Activated T-cell treated with anti-CD3 and anti-CD28 coated beads, Interleukin-2, amount 50 U/mL, for 48 hours (primary cell): Measurements from ENCODE around the gene GDPD4.

Source experiments
- DNase-seq, 2 experiments: peaks; one replicate each; pipeline ENCODE4 v3.0.0-alpha.2; 2020

The GDPD4 gene

DNA sequence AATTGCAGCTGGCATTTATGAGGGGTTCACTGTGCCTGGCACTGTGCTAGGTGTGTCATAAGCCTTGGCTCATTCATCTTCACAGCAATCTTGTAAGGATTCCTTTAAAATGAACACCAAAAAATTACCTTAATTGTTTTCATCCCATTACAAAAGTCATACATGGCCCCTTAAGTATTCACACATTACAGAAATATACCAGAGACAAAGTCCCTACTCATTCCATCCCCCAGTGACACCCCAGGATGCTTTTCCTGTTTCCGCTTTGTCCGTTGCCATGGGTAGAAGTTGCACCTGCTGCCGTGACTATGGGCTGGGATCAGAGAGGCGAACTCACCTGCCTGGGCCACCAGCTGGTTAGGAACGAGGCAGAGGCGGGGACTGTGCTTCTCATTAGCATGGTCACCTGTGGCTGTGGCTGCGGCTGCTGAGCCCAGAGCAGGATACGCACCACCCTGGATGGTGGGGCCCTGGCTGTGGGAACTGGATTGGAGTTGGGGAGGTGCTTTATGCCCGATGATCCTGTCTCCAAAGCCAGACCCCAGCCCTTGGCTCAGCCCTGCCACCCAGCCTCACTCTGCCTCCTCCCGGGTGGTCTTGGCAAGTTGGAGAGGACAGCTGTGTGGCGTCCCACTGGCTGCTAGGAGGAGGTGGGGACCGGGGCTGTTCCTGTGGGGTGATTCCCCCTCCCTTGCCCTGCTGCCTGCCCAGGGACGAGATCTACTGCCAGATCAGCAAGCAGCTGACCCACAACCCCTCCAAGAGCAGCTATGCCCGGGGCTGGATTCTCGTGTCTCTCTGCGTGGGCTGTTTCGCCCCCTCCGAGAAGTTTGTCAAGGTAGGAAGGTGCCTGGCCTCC is 112.6 kb downstream of the GDPD4 start:
- no peak for DNase-seq

DNA sequence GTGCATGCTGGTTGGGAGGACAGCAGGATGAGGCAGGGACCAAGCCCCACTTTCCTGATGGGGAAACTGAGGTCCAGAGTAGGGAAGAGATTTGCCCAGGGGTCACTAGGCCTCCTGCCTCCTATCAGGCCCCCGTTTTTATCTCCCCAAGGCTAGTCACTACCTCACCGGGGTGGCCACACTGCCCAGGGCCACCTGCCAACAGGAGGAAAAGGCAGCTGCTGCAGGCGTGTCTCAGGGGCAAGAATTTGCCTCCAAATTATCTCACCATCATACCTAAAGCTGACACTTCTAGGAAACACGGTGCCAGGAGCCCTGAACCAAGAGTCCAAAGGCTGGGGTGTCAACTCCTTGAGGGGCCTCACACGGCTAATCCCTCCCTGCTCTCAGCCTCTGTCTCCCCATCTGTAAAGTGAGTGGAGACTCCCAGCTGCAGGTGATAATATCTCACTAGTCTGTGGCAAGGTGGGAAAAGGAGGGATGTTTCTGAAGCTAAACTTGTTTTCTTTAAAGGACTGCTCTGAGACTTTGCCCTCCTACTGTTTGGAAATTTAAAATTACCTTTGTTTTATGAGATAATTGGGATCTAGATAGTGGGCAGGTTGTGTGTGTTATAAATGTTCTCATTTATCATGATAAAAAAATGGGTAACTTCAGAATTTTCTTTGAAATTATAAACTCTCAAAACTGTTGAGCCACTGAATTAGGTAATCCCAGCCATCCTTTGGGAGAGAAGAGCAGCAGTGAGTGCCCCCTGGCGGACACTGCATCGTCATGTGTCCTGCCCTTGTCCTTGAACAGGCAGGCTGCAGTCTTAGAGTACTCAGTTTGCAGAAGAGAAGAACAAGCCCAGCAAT is 113.5 kb downstream of the GDPD4 start:
- peak; percentile 82 to 83 for DNase-seq

GRCh38 chr11:77187111-77187750 is 114.3 kb downstream of the GDPD4 start:
- DNase-seq: no peak

GRCh38 chr11:77186302-77186701 is 115.2 kb downstream of the GDPD4 start:
- DNase-seq: no peak

GRCh38 chr11:77184136-77184860 is 117.2 kb downstream of the GDPD4 start:
- DNase-seq: no peak

- no peak for DNase-seq
These were observed 118.0 kb downstream of the GDPD4 start for GRCh38 chr11:77183431-77183984.

DNA sequence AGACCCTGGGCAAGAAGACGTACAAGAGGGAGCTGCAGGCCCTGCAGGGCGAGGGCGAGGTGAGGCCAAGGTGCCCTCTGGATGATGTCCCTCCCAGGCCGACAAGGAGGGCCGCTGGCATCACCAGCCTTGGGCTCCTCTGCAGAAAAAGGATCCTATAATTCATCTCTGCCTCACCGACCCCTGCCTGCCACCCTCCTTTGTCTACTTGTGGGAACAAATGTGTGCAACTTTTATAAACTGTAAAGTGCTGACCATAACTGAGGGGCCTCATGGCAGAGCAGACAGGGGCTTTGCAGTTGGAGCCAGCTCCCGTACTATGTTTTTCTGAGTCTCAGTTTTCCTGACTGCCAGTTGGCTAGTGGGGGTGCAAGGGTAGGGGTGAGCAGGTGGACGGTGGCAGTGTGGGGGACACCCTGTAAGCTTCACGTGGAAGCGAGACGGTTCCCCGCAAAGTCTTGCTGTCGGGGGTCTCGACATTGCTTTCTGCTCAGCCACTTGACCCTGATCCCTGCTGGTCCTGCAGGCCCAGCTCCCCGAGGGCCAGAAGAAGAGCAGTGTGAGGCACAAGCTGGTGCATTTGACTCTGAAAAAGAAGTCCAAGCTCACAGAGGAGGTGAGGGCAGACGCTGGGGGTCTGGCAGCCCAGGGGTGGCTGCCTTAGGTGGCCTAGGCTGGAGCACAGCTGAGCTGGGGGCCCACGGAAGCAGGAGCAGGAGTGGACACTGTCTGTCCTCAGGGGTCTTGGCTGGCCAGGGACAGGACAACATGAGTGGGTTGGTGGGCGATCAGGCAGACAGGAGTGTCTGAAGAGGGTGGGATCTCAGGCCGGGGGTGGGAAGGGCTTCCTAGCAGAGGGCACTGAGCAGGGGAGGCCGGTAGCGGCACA is 118.7 kb downstream of the GDPD4 start:
- DNase-seq: no peak

DNA sequence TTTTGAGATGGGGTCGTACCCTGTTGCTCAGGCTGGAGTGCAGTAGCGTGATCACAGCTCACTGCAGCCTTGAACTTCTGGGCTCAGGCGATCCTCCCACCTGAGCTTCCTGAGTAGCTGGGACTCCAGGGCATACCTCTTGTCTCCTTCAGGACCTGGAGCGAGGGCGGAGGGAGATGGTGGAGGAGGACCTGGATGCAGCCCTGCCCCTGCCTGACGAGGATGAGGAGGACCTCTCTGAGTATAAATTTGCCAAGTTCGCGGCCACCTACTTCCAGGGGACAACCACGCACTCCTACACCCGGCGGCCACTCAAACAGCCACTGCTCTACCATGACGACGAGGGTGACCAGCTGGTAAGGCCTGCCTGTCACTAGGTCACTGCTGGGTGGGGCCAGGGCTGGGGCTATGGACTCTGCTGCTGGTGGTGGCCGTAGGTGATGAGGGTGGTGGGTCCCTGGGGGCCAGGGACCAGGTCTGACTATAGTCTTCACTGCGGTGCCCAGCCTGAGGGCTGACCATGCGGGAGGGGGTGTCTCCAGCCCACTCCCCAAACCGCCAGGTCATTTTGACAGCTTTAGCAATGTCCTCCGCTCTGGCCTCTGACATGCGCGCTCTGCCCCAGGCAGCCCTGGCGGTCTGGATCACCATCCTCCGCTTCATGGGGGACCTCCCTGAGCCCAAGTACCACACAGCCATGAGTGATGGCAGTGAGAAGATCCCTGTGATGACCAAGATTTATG is 119.5 kb downstream of the GDPD4 start:
- DNase-seq: no peak

- DNase-seq: no peak
These were observed 120.3 kb downstream of the GDPD4 start for GRCh38 chr11:77181226-77181625.

- no peak for DNase-seq
These were observed 121.1 kb downstream of the GDPD4 start for GRCh38 chr11:77180346-77180745.

GRCh38 chr11:77179681-77180080 is 121.8 kb downstream of the GDPD4 start:
- DNase-seq: no peak

GRCh38 chr11:77179048-77179447 is 122.4 kb downstream of the GDPD4 start:
- no peak for DNase-seq

DNA sequence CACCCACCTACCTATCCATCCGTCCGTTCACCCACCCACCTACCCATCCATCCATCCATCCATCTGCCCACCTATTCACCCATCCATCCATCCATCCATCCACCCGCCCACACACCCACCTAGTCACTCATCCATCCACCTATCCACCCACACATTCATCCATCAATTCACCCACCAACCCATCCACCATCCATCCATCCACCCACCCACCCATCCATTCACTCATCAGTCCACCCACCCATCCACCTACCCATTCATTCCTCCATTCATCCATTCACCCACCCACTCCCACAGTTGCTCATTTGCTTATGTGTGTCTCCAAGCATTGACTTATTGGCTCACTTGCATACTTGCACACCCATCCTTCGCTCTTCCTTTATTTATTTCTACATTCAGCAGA is 123.3 kb downstream of the GDPD4 start:
- no peak for DNase-seq

DNA sequence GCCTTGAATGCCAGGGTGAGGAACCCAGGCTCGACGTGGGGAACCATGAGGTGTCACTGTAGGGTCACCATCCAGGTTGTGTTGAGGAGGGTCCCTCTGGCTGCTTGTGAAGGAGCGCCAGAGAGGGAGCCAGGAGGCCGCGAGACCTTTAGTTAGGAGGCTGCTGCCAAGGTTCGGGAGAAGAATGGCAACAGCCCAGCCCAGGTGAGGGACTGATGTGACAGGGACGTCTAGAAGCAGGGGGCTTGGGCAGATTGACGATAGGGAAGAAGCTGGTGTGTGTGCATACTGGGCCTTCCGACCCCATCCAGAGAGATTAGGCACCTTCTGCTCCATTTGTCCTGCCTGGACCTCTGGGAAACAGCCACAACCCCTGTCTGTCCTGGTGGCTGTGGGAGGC is 124.5 kb downstream of the GDPD4 start:
- no peak for DNase-seq

DNA sequence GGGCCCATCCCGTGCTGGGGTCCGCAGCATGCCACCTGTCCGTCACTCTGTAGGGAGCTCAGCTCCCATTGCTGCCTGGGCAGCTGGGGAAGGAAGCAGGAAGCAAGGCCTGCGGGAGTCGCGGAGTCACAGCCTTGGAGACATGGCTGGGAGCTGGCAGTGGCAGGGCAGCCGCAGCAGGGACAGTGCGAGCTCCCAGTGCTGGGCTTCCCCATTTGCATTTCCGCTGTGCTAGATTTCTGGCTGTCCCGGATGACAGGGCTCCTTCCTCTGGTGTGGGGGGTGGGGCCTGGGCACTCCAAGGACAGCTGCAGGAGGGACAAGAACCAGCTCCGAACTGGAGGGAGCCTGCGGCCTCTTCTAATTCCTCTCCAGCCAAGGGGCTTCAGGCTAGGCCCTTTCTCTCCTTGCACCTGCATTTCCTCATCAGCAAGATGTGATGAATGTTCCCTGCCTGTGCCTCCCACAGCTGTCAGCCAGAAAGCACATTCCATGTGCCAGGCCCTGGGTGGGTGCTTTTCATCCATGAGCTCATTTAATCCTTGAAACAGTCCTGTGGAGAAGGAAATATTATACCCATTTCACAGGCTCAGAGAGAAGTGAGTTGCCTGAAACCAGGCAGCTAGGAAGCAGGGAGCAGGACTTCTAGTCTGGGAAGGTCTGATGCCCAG is 125.5 kb downstream of the GDPD4 start:
- no peak for DNase-seq

DNA sequence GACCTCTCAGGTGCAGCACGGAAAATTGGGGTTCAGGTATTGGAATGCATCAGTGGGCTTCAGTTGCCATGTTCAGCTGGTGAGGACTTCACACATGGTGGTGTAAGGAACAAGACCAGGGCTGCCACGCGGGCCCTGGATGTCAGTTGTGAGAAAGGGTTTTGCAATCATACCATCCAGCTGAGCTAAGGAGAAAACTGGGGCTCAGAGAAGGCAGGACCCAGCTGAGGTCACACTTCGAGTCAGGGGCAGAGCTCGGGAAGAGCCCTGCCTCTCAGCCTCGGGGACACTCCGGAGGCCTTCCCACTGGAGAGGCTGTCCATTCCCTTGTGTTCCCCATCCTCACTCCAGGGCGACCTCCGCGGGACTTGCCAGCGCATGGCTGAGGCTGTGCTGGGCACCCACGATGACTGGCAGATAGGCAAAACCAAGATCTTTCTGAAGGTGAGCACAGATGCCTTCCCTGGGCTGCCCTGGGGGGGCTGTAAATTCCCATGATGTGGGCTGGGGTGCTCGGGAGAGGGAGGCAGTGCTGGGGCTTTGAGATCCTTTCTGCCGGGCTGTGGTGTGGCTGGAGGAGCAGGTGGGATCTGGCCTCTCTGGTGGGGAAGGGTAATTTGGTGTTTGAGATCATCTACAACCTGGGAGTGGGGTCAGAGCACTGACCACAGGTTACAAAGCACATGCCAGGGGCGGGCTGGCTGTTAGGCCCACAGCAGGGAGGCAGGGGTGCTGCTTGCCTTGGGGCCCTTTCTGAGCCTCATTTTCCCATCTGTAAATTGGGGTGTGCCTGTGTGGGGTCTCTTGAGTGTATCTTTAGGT is 126.3 kb downstream of the GDPD4 start:
- DNase-seq: no peak

GRCh38 chr11:77174559-77174958 is 126.9 kb downstream of the GDPD4 start:
- no peak for DNase-seq

DNA sequence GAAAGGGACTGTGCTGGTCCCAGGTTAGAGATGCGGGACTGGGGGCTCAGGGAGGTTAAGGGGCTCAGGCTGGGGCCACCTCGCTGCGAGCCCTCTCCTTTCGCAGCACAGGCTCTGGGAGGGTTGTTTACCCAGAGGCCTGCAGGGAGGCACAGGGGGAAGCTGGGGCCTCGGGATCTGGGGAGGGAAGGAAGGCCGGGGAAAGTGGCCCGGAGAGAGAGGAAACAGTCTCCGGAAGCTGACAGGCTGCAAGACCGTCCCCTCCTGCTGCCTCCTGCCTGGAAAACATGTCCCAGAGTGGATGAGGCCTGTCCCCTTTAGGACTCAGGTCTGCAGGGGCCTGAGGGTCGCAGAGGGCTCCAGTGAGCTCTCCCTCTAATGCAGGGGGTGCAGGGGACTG is 128.0 kb downstream of the GDPD4 start:
- no peak for DNase-seq

DNA sequence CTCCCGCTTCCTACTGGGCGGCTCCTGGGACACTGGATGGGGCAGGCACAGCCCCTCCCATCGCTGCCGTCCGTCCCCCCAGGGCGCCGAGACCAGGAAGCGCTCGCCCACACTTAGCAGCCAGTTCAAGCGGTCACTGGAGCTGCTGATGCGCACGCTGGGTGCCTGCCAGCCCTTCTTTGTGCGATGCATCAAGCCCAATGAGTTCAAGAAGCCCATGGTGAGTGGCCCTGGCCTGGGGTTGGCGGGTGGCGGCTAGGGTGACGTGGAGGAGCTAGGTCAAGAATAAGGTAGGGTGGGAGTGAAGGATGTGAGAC is 128.9 kb downstream of the GDPD4 start:
- no peak for DNase-seq
